Psoas muscle (tissue), 8 donors: Measurements from ENCODE around the gene MRPL45. TPM values are rescaled to one million over a fixed set of nuclear protein-coding genes. Genes with fewer than 3 reads are reported as not detected.

Source experiments
- ATAC-seq, 4 donors: fragments of 200-7000 bp; cut with Tn5 transposase; one replicate each; pipeline ENCODE4 v1.9.1; 2020; ENCODE audit warnings: moderate library complexity in 3 of 4, mild to moderate bottlenecking in 2 of 4
- DNase-seq, 2 donors: peaks; one replicate each; pipeline ENCODE4 v3.0.0-alpha.2; 2020
- H3K27ac ChIP-seq: fragments of 200-600 bp; one replicate; pipeline ENCODE4 v1.8.0; 2022
- H3K27me3 ChIP-seq, 3 donors: fragments of 200-600 bp in 1 of 3; one replicate each; pipeline versions ENCODE4 v1.6.1 to v1.8.0; 2013 to 2022; ENCODE audit warnings: low read length in 2 of 3, mild to moderate bottlenecking in 2 of 3, moderate library complexity in 1 of 3; ENCODE audit not compliant: insufficient read depth in 3 of 3
- H3K36me3 ChIP-seq, 2 donors: fragments of 200-600 bp in 1 of 2; one replicate each; pipeline versions ENCODE4 v1.6.1 to v1.8.0; 2013 to 2022; ENCODE audit warnings: low read depth in 1 of 2, mild to moderate bottlenecking in 1 of 2, moderate library complexity in 1 of 2; ENCODE audit not compliant: insufficient read depth in 1 of 2
- H3K4me1 ChIP-seq: fragments of 200-600 bp; one replicate; pipeline ENCODE4 v1.8.0; 2022
- H3K4me3 ChIP-seq: fragments of 200-600 bp; one replicate; pipeline ENCODE4 v1.8.0; 2022; ENCODE audit warnings: mild to moderate bottlenecking
- H3K9me3 ChIP-seq: fragments of 200-600 bp; one replicate; pipeline ENCODE4 v1.8.0; 2022
- WGBS, 3 donors: extraction: QIAGEN DNeasy Blood & Tissue Kit; methylation state at CpG; one replicate each; pipeline versions ENCODE4 v1.1.6 to v1.1.7; 2013; 5-methylcytosine and 5-hydroxymethylcytosine counted together
- intact Hi-C, 2 donors: fragments of 100-400 bp; cut with DNase I; formaldehyde crosslinking; loops; one replicate each; pipeline versions ENCODE4 v1.11.0 to v1.14.2; 2022
- polyA plus RNA-seq, 3 donors: library from polyadenylated mRNA; stranded (reverse); fragments of 200-250 nt; gene quantifications; one replicate each; pipeline ENCODE4 v1.2.3, GENCODE V29; 2013
- total RNA-seq, 4 donors: library from RNA; stranded (reverse); fragmentation: NEBNext Ultra II Directional in 2 of 4; extraction: Animal tissue kit (Norgen Biotek cat#: 25700) in 2 of 4; gene quantifications; one replicate each; pipeline versions ENCODE4 v1.2.1 to v1.2.4, GENCODE V29; 2021 to 2023
- TF ChIP-seq, protein P1 (sequence below): fragments of 200-600 bp; IDR thresholded peaks from one replicate; pipeline ENCODE4 v1.8.0; 2022; ENCODE audit warnings: antibody characterized with exemption
- donor health status: healthy with polysubstance abuse.
- donor health status: DM: no; HTN: no; CAD: no; lungs with moderate emphysema.
- donor health status: Bipolar disorder and iron deficiency.
- donor health status: healthy.
- donor health status: DM: yes; HTN: yes; CAD: no.
- donor health status: DM: no; HTN: no; CAD: no.
- donor health status: DM: no; HTN: no; CAD: no.
- donor health status: DM: yes; HTN: yes; CAD: no.

The MRPL45 gene
- total and polyA plus RNA-seq, 7 donors, result 36.0 to 132 (median 54.6) TPM

DNA sequence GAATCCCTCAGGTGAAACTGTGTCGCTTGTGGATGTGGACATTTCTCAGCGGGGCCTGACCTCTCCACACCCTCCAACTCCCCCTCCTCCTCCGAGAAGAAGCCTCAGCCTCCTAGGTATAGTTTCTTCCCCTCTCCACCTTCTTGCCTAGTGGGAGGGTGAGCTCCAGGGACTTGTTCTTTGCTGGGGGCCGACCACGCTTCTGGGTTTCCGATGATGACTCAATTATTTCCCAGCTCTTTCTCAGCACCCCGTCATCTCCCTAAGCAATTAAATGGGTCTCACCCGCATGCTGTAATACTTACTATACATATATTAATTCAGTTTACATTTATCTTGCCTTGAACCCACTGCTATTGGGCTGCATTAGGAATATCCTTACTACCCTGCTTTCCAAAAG, 67.8 kb downstream of the MRPL45 start:
- Histone ChIP-seq H3K4me1 (peaks cover 10% of the 10 kb centered on the region), H3K27ac (no peak overlapping the region), H3K9me3 (no peaks in the 10 kb centered on the region), H3K4me3 (no peak overlapping the region), H3K27me3 (no peaks in the 10 kb centered on the region), H3K36me3 (peaks cover 3 to 81% of the 10 kb centered on the region in 2 donors)
- intact Hi-C loops, result no loop called here
- ATAC-seq (no peak), DNase-seq (no peak)
- TF ChIP-seq, protein P1, sequence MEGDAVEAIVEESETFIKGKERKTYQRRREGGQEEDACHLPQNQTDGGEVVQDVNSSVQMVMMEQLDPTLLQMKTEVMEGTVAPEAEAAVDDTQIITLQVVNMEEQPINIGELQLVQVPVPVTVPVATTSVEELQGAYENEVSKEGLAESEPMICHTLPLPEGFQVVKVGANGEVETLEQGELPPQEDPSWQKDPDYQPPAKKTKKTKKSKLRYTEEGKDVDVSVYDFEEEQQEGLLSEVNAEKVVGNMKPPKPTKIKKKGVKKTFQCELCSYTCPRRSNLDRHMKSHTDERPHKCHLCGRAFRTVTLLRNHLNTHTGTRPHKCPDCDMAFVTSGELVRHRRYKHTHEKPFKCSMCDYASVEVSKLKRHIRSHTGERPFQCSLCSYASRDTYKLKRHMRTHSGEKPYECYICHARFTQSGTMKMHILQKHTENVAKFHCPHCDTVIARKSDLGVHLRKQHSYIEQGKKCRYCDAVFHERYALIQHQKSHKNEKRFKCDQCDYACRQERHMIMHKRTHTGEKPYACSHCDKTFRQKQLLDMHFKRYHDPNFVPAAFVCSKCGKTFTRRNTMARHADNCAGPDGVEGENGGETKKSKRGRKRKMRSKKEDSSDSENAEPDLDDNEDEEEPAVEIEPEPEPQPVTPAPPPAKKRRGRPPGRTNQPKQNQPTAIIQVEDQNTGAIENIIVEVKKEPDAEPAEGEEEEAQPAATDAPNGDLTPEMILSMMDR, result no peak
- 93 to 95% (median 94%) methylated on average over 8 of the region's 8 CpGs for WGBS, 3 donors

DNA sequence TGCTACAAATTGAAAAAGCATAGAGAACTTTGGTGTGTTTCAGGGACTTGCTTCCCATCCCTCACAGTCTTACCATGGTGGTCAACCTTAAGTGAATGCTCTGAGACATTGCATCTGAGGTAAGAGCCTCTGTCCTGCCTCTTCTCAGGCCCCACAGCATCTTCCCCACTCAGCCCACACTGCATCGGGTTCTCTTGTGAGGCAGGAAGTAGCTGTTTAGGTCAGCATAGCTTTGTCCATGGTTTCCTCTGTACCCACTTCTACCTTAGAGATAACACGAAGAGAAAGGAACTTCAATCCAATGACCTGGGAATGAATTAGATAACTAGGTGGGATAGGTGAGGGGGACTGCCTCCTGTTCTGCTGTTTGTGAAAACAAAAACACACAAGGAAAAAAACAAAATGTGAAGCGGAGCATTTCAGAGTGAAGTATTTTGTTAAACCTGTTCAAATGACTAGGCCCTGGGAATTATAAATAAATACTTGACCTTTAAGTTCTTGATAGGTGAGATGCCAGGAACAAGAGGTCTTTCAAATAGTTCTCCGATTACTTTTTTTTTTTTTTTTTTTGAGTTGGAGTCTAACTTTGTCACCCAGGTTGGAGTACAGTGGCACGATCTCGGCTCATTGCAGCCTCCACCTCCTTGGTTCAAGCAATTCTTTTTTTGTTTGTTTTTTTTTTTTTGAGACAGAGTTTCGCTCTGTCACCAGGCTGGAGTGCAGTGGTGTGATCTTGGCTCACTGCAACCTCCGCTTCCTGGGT, 72.3 kb downstream of the MRPL45 start:
- H3K4me1 ChIP-seq, result no peaks in the 10 kb centered on the region
- ATAC-seq, result no peak
- H3K36me3 ChIP-seq, result peaks cover 10 to 98% of the 10 kb centered on the region in 2 donors
- no peaks in the 10 kb centered on the region for H3K9me3 ChIP-seq
- no peak for DNase-seq
- TF ChIP-seq, protein P1, result no peak
- intact Hi-C loops, result no loop called here
- no peak overlapping the region for H3K4me3 ChIP-seq
- no peaks in the 10 kb centered on the region for H3K27me3 ChIP-seq
- H3K27ac ChIP-seq, result no peak overlapping the region
- 69 to 83% (median 81%) methylated on average over 8 of the region's 8 CpGs for WGBS, 3 donors

Other genes starting within 250 kb of the MRPL45 start
- gene TBC1D3C, start 228.5 kb upstream of the MRPL45 start, total RNA-seq, result not detected
- gene TBC1D3C, start 228.5 kb upstream of the MRPL45 start, polyA plus RNA-seq, result under 1 TPM in 1 of 3 donors, not detected in 2; 0.77 TPM
- not detected for gene TBC1D3E, start 169.2 kb upstream of the MRPL45 start, total RNA-seq
- not detected for gene TBC1D3E, start 169.2 kb upstream of the MRPL45 start, polyA plus RNA-seq
- not detected for gene TBC1D3, start 104.6 kb upstream of the MRPL45 start, total RNA-seq
- gene TBC1D3, start 104.6 kb upstream of the MRPL45 start, polyA plus RNA-seq, result not detected
- gene GPR179, start 46.8 kb downstream of the MRPL45 start, total RNA-seq, result 1 to 10 TPM in 2 of 4 donors, under 1 TPM in 2; 0.42 to 2.5 (median 0.91) TPM
- under 1 TPM; 0.07 to 0.70 (median 0.09) TPM for gene GPR179, start 46.8 kb downstream of the MRPL45 start, polyA plus RNA-seq
- gene SOCS7, start 54.7 kb downstream of the MRPL45 start, total RNA-seq, result 10 to 100 TPM; 21.1 to 26.5 (median 24.5) TPM
- gene SOCS7, start 54.7 kb downstream of the MRPL45 start, polyA plus RNA-seq, result 10 to 100 TPM in 1 of 3 donors, 1 to 10 TPM in 2; 6.6 to 28.9 (median 7.2) TPM
- 10 to 100 TPM; 23.6 to 35.8 (median 23.7) TPM for gene ARHGAP23, start 131.3 kb downstream of the MRPL45 start, total RNA-seq
- gene ARHGAP23, start 131.3 kb downstream of the MRPL45 start, polyA plus RNA-seq, result 10 to 100 TPM in 1 of 3 donors, 1 to 10 TPM in 2; 7.6 to 11.8 (median 9.6) TPM